GM18499 (cell line): Measurements from ENCODE around the gene RBMXL3.
A peak's percentile ranks its signal among the peaks of the same experiment; 100 is the strongest.
"Not testable (repeated sequence)": the region's sequence is repeated elsewhere in the genome, so short reads cannot be mapped to it uniquely, and the experiment has no call there.

Experiments
- ATAC-seq: cut with Tn5 transposase; IDR thresholded peaks from one replicate; pipeline ENCODE4 v1.9.1; 2021; ENCODE audit warnings: moderate number of reproducible peaks; ENCODE audit not compliant: insufficient read depth, unreplicated experiment

Gene RBMXL3

DNA sequence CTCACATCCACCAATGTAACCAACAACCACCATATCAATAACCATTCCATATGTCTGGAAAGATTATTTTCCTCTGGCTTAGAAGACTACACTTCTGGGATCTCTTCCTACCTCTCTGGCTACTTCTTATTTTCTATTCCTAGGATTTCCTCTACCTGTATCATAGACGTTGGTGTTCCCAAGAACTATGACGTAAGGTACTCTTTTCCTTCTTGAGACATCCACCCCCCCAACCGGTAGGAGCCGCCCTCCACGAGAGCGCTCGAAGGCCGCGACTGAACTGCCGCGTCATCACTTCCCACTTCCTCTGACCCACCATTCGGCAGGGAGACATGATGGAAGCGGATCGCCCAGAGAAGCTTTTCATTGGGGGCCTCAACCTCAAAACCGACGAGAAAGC, at the start of gene RBMXL3:
TSS of gene RBMXL3 (plus strand) at position 301 of the 400 bp plus-strand sequence. CDS start at position 333, 32 bp downstream.
- no peak for ATAC-seq

DNA sequence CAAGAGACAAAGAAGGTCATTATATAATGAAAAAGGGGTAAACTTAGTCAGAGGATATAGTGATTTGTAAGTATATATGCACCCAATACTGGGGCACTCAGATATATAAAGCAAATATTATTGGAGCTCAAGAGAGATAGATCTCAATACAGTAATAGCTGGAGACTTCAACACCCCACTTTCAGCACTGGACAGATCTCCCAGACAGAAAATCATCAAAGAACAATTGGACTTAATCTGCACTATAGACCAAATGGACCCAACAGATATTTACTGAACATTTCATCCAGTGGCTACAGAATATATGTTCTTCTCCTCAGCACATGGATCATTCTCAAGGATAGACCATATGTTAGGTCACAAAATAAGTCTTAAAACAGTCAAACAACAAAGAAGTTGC, 47.2 kb upstream of the RBMXL3 start:
- ATAC-seq, result no peak

DNA sequence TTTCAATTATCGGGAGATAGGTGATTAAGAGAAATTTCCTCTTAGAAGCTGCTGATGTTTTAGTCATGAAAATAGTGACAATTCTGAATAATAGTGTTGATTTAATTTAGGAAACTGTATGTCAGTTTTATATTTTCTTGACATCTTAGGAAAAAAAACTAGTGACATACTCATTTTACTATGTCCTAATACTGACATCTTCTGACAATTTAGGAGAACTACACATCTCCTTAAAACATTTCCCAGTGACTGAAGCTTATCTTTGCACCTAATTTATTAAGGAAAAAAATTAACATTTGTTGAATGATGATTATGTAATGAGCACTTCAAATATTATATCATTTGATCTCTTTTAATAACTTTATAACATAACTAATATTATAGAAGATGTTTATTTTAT, 42.0 kb upstream of the RBMXL3 start:
- no peak for ATAC-seq

DNA sequence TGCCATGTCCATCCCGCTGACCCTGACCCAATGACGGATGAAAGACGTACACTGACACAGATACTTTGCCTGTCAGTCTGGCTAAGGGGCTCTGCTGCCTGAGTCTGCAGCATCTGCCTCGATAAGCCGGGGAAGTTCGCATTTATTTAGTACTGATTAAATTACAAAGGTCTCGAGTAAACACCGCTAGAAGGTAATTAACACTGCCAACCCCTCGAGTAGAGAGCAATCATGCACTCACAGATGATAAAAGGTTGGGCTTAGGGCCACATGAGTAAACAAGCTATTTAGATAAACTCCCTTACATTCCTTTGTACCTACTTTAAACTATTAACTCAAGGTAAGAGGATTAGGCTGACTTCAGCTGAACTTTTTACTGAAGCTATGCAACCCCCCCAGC, 16.0 kb upstream of the RBMXL3 start:
- no peak for ATAC-seq

DNA sequence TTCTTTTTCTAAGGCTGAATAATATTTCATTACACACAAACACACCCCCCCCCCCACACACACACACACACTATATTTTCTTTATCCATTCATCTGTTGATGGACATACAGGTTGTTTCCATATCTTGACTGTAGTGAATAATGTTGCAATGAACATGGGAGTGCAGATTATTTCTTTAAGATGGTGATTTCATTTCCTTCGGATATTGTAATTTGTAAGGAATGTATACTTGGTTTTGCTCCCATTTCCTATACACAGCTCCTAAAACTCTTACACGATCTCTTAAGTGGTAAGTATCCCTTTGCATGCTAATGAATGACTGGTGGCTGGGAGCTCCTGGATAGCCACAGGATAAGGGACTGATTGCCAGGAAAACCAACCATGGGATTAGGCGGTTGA, 14.7 kb upstream of the RBMXL3 start:
- ATAC-seq, result no peak

DNA sequence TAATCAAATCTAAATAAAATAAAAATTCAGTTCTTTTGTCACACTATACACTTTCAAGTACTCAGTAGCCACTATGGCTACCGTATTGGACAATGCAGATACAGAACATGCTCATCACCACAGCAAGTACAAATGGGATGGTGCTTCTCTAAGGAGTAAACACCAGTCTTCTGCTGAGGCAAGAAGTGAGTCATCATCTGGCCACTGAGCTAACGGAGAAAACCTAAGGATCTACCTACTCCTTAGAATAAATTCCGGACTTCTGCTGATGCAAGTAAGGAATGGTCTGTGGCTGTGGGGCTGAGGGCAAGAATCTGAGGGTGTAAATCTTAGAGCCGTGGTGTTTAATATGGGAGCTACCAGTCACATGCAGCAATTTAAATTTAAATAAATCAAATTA, 11.3 kb upstream of the RBMXL3 start:
- ATAC-seq, result no peak

DNA sequence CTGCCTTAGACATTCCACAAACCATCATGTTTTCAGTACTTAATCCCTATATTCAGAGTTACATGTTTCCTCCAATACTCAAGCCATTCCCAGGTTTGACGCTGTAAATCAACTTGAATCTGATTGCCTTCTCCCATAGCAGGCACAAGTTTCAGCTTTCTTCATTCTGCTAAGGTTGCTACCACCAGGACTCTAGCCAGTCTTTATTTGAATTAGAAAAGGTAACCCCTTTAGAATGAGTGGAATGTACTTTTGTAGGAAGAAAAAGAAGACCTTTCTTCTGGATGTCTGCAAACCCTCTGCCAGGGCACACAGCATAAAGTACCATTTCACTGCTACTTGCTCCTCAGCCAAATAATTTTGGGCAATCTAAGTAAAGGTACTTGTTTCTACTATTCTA, 10.7 kb upstream of the RBMXL3 start:
- ATAC-seq, result no peak

DNA sequence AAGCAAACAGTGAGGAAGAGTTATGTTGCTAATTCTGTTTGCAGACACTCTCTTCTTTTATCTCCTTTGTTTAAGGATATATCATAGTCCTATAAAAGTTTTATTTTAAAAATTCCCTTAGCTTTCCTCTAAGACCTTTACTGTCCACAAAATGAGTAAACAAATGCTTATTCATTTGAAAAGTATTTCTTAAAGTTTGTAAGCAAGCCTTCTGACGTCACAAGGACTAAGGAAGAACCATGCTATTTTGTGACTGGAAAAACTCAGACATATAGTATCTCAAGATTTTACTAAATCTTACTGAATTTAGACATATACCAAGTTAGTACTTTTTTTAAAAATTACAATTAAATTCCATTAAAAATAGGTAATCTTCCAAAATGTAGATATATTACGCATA, 5.2 kb upstream of the RBMXL3 start:
- ATAC-seq, result no peak

DNA sequence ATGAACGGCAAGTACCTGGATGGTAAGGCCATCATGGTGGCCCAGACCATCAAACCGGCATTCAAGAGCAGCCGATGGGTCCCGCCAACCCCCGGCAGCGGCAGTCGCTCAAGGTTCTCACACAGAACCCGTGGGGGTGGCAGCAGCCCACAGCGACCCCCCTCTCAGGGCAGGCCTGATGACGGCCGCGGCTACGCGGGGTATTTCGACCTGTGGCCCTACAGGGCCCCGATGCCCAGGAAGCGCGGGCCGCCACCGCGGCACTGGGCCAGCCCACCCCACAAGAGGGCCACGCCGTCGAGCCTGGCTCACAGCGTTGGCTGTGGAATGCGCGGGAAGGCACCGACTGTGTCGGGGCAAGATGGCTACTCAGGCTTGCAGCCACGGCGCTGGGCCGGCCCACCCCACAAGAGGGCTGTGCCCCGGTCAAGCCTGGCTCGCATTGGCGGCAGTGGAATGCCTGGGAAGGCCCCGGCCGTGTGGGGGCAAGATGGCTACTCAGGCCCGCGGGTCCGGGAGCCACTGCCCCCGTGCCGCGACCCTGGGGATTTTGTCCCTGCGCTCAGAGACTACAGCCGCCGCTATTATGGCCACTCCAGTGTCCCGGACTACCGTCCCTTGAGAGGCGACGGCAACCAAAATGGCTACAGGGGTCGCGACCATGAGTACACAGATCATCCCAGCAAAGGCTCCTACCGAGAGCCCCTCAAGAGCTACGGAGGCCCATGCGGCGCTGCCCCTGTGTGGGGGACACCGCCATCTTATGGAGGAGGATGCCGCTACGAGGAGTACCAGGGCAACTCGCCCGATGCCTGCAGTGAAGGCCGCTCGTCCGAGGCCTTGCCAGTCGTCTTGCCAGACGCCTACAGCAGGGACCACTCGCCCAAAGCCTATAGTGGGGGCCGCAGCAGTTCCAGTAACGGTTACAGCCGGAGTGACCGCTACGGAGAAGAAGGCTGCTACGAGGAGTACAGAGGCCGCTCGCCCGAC, 731 bp downstream of the RBMXL3 start:
- ATAC-seq, result no peak

DNA sequence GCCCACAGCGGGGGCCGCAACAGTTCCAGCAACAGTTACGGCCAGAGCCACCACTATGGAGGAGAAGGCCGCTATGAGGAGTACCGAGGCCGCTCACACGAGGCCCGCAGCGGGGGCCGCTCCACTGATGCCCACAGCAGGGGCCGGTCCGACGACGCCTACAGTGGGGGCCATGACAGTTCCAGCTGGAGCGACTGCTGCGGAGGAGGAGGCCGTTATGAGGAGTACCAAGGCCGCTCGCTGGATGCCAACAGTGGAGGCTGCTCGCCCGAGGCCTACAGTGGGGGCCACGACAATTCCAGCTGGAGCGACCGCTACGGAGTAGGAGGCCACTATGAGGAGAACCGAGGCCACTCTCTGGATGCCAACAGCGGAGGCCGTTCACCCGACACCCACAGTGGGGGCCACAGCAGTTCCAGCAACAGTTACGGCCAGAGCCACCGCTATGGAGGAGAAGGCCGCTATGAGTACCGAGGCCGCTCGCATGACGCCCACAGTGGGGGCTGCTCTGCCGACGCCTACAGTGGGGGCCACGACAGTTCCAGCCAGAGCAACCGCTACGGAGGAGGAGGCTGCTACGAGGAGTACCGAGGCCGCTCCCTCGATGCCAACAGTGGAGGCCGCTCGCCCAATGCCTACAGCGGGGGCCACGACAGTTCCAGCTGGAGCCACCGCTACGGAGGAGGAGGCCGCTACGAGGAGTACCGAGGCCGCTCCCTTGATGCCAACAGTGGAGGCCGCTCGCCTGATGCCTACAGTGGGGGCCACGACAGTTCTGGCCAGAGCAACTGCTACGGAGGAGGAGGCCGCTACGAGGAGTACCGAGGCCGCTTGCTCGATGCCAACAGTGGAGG, 1.7 kb downstream of the RBMXL3 start:
- no peak for ATAC-seq

DNA sequence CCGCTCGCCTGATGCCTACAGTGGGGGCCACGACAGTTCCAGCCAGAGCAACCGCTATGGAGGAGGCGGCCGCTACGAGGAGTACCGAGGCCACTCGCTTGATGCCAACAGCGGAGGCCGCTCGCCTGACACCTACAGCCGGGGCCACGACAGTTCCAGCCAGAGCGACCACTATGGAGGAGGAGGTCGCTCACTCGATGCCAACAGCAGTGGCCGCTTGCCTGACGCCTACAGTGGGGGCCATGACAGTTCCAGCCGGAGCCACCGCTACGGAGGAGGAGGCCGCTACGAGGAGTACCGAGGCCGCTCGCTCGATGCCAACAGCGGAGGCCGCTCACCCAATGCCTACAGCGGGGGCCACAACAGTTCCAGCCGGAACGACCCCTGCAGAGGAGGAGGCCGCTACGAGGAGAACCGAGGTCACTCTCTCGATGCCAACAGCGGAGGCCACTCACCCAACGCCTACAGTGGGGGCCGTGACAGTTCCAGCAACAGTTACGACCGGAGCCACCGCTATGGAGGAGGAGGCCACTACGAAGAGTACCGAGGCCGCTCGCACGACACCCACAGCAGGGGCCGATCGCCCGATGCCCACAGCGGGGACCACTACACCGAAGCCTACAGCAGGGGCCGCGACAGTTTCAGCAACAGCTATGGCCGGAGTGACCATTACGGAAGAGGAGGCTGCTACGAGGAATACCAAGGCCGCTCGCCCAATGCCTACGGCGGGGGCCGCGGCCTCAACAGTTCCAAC, 2.5 kb downstream of the RBMXL3 start:
- ATAC-seq, result no peak

DNA sequence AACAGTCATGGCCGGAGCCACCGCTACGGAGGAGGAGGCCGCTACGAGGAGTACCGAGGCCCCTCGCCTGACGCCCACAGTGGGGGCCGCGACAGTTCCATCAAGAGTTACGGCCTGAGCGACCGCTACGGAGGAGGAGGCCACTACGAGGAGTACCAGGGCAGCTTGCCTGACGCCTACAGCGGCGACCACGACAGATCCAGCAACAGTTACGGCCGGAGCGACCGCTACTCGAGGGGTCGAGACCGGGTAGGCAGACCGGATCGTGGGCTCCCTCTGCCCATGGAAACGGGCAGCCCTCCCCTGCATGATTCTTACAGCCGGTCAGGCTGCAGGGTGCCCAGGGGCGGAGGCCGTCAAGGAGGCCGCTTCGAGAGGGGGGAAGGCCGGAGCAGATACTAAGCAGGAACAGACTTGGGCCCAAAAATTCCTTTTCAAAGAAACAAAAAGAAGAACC, 3.1 kb downstream of the RBMXL3 start:
- no peak for ATAC-seq

DNA sequence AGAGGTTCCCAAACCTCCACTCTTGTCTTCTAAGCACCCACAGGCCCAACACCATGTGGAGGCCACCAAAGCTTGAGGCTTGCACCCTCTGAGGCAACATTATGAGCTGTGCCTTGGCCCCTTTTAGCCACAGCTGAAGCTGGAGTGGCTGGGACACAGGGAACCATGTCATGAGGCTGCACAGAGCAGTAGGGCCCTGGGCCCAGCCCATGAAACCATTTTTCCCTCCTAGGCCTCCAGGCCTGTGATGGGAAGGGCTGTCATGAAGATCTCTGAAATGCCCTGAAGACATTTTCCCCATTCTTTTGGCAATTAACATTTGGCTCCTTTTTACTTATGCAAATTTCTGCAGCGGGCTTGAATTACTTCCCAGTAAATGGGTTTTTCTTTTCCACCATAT, 14.8 kb downstream of the RBMXL3 start:
- ATAC-seq, result no peak

DNA sequence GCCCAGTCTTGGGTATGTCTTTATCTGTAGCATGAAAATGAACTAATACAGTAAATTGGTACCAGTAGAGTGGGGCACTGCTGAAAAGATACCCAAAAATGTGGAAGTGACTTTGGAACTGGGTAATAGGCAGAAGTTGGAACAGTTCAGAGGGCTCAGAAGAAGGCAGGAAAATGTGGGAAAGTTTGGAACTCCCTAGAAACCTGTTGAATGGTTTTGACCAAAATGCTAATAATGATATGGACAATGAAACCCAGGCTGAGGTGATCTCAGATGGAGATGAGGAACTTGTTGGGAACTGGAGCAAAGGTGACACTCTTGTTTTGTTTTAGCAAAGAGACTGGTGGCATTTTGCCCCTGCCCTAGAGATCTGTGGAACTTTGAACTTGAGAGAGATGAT, 20.3 kb downstream of the RBMXL3 start:
- ATAC-seq, result not testable (repeated sequence)

DNA sequence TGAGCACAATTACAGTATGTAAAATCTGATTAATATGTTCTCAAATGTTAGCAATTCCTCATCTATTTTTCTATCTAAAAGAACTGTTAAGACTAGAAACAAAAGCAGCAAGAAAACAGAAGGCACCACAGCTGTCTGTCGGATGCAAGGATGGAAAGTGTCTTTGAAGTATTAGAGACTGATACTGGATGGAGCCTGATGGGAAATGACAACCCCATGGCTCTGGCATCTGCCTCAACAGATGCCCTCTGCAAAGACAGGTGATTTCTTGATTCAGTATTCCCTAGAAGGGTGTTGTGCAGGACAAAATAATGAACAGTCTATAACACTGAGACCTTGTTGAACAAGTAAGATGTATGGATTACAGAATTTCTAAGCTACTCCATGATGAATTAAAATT, 24.9 kb downstream of the RBMXL3 start:
- no peak for ATAC-seq

DNA sequence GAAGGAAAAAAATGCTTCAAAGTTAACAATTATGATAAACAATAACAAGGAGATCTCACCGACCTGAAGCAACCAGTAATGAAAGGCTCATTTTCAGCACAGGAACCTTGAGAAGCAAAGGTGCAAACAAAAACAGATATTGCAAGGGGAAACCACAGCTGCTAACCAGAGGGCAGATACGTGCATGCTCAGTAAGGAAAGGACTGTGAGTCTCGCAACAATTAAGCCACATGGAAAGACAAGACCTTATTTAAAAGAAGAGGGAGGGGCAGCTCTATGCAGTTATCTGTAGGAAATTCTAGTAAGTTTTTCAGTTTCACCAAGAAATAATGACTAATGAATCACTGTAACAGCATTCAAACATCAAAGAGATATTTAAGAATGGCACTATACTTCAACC, 25.4 kb downstream of the RBMXL3 start:
- ATAC-seq, result no peak

DNA sequence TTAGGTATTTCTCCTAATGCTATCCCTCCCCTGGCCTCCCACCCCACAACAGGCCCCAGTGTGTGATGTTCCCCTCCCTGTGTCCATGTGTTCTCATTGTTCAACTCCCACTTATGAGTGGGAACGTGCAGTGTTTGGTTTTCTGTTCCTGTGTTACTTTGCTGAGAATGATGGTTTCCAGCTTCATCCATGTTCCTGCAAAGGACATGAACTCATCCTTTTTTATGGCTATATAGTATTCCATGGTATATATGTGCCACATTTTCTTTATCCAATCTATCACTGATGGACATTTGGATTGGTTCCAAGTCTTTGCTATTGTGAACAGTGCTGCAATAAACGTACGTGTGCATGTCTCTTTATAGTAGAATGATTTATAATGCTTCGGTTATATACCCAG, 28.1 kb downstream of the RBMXL3 start:
- ATAC-seq, result not testable (repeated sequence)

DNA sequence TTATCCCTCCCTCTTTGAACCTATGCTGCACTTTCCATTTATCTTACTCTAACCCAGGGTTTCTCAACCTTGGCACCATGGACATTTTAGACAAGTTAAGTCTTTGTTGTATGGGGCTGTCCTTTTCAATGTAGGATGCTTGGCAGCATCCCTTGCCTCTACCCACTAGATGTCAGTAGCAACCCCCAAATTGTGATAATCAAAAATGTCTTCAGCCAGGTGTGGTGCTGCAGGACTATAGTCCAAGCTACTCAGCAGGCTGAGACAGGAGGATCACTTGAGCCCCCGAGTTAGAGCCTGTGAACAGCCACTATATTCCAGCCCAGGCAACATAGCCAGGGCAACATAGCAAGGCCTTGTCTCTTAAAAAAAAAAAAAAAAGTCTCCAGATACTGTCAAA, 37.7 kb downstream of the RBMXL3 start:
- peak; percentile 50 for ATAC-seq

DNA sequence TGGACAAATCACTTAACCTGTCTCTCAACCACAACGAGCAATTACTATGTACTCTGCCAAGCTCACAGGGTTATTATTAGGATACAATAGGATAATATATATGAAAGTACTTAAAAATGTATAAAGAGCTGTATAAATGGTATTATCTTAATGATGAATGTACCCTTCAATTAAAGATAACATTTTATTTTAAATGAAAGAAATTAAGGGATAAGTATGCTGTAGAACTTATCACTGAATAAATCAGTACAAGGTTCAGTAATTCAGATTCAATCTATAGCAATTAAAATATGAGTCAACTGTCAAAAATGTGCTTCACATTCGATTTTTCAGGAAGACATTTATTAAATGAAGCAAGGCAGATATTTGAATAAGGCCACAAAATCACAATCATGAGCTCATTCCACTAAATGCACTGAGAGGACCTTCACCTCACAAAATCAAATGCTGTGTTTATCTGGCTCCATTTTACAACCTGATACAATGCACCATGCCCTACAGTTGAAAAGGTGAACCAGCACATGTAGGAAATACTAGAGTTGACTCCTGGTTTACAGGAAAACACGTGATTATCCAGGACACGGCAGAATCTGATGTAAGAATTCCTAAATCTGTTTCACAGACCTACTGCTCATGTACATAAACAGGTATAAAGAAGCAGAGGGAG, 40.3 kb downstream of the RBMXL3 start:
- no peak for ATAC-seq

DNA sequence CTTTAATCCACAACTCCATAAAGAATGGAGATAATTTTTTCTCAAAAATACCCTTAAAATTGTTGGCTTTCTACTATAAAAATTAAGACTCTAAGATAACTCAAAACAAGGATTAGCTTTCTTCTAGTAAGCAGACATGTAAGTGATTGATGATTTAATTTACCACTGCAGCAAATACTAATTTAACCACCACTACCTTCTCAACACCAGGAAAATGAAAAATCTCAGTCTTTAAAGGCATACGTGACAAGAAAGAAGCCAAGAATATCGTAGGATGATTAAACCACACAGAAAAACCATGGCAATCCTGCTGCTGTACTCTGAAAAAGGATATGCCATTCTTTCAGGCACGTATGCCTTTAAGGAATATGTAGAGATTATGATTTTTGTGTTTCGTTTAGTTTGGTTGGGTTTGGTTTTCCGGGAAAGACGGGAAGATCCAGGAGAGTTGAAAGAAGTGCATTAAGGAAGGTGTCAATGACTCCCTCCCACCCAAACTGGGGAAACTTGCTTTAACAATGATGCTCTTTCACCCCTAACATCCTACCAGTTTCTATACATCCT, 43.8 kb downstream of the RBMXL3 start:
- ATAC-seq, result no peak
